ENCODE measurements around the gene OLFM1.

The OLFM1 gene

GRCh38 chr9:135065804-135066203, 21.7 kb upstream of the OLFM1 start:
- no peaks in the 10 kb centered on the region for H3K4me1 ChIP-seq
- no peaks in the 10 kb centered on the region; the same call in 1 of the 2 replicates for H3K9me3 ChIP-seq
- in situ Hi-C loops (cut with MboI; ENCODE audit: low sequenced_read_pairs) = no loop called here
- H3K36me3 ChIP-seq (replicated peaks) = no peaks in the 10 kb centered on the region
- no peak overlapping the region for H3K4me3 ChIP-seq
- no peaks in the 10 kb centered on the region for H3K27me3 ChIP-seq (ENCODE audit: low read depth)
- no peak for DNase-seq (ENCODE audit: low spot score in 2 of 2)

DNA sequence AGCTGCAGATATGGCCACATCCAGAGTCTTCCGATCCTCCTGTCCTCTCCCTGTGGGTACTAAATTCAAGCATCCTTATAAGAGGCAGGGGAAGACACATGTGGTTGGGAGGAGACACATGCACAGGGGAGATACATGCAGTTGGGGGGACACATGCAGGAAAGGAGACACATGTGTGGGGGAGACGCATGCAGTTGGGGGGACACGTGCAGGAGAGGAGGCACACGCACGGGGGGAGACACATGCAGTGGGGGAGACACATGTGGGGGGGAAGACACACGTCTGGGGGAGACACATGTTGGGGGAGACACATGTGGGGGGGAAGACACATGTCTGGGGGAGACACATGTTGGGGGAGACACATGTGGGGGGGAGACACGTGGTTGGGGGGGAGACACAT, 21.2 kb upstream of the OLFM1 start:
- Histone ChIP-seq H3K27me3 (ENCODE audit: low read depth) (no peaks in the 10 kb centered on the region), H3K9me3 (no peaks in the 10 kb centered on the region; the same call in 1 of the 2 replicates), H3K4me1 (no peaks in the 10 kb centered on the region), H3K4me3 (no peak overlapping the region), H3K36me3 (replicated peaks) (no peaks in the 10 kb centered on the region)
- in situ Hi-C loops (cut with MboI; ENCODE audit: low sequenced_read_pairs) = no loop called here
- DNase-seq (ENCODE audit: low spot score in 2 of 2) = no peak

DNA sequence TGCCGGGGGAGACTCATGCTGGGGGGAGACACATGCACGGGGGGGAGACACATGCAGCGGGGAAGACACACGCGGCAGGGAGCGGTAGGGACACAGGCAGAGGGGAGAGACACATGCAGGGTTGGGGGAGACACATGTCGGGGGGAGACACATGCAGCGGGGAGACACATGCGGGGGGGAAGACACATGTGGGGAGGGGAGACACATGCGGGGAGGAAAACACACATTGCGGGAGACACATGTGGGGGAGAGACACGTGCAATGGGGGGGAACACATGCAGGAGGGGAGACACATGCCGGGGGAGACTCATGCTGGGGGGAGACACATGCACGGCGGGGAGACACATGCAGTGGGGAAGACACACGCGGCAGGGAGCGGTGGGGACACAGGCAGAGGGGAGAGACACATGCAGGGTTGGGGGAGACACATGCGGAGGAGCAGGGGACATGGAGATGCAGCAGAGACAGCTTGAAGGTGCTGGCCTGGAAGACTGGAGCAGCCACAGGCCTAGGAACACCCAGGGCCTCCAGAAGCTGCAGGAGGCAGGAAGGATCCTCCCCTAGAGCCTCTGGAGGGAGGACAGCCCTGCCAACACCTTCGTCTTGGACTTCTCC, 20.3 kb upstream of the OLFM1 start:
- Histone ChIP-seq H3K9me3 (no peaks in the 10 kb centered on the region; the same call in 1 of the 2 replicates), H3K36me3 (replicated peaks) (no peaks in the 10 kb centered on the region), H3K27me3 (ENCODE audit: low read depth) (no peaks in the 10 kb centered on the region), H3K4me1 (no peaks in the 10 kb centered on the region), H3K4me3 (no peak overlapping the region)
- in situ Hi-C loops (cut with MboI; ENCODE audit: low sequenced_read_pairs) = no loop called here
- DNase-seq (ENCODE audit: low spot score in 2 of 2) = no peak

DNA sequence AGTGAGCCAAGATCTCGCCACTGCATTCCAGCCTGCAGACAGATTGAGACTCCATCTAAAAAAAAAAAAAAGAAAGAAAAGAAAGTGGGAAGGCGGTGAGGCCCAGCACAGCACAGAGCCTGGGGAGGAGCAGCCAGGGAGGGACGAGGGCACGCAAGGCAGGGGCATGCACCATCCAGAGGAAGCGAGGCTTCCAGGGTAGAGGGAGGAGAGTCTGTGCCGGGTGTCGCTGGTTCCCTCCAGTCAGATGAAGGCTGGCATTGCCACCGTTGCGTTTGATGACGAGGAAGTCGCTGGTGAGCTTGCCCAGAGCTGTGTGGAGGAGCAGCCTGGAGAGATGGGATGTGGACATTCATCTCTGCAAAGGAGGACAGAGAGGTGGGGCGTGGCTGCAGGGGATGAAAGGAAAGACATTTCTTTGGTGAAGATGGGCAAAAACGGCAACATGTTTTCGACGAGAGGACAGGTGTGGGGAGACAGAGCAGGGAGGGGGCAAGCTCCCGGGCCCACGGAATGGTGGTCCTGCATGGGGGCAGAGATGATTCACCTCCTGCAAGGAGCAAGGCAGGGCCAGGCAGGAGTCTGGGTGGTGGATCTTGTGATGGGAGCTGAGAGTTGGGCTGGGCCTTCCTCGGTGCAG, 18.6 kb upstream of the OLFM1 start:
- in situ Hi-C loops (cut with MboI; ENCODE audit: low sequenced_read_pairs) = no loop called here
- Histone ChIP-seq H3K27me3 (ENCODE audit: low read depth) (no peaks in the 10 kb centered on the region), H3K4me3 (no peak overlapping the region), H3K9me3 (no peaks in the 10 kb centered on the region), H3K4me1 (no peaks in the 10 kb centered on the region), H3K36me3 (replicated peaks) (no peaks in the 10 kb centered on the region)
- no peak for DNase-seq (ENCODE audit: low spot score in 2 of 2)

DNA sequence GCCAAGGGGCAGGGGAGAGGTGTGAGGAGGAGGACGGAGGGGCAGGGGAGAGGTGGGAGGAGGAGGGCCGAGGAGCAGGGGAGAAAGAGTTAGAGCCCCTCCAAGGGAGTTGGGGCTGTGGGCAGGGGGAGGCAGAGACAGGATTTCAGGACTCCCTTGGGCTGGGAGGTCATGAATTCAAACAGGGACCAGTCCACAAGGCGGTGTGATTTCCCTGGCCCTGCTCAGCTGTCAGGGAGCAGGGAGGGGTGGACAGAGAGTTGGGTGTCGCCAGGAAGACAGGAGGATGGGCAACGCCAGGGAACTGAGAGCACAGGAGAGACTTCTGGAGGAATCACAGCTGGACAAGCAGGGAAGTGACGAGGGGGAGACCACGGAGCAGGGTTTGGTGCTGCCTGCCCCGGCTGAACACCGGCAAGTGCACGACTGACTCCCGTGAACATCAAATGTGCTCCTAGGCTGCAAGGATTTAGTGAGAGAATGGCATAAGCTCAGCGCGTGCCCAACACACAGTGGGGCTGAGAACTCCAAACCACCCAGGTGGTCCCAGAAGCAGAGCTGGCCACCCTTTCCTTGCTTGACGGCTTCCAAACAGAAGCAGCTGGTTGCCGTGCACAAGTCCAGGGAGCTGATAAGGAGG, 17.8 kb upstream of the OLFM1 start:
- no peak for DNase-seq (ENCODE audit: low spot score in 2 of 2)
- Histone ChIP-seq H3K4me1 (no peaks in the 10 kb centered on the region), H3K27me3 (ENCODE audit: low read depth) (no peaks in the 10 kb centered on the region), H3K4me3 (no peak overlapping the region), H3K36me3 (replicated peaks) (no peaks in the 10 kb centered on the region), H3K9me3 (no peaks in the 10 kb centered on the region)
- in situ Hi-C loops (cut with MboI; ENCODE audit: low sequenced_read_pairs) = no loop called here

GRCh38 chr9:135070198-135070951, 17.1 kb upstream of the OLFM1 start:
- Histone ChIP-seq H3K36me3 (replicated peaks) (no peaks in the 10 kb centered on the region), H3K9me3 (no peaks in the 10 kb centered on the region), H3K27me3 (ENCODE audit: low read depth) (no peaks in the 10 kb centered on the region), H3K4me1 (no peaks in the 10 kb centered on the region), H3K4me3 (no peak overlapping the region)
- no peak for DNase-seq (ENCODE audit: low spot score in 2 of 2)
- in situ Hi-C loops (cut with MboI; ENCODE audit: low sequenced_read_pairs) = no loop called here

- no peak for DNase-seq (ENCODE audit: low spot score in 2 of 2)
- Histone ChIP-seq H3K4me3 (no peak overlapping the region), H3K4me1 (no peaks in the 10 kb centered on the region), H3K9me3 (no peaks in the 10 kb centered on the region), H3K36me3 (replicated peaks) (no peaks in the 10 kb centered on the region), H3K27me3 (ENCODE audit: low read depth) (no peaks in the 10 kb centered on the region)
- in situ Hi-C loops (cut with MboI; ENCODE audit: low sequenced_read_pairs) = no loop called here
These were observed 16.3 kb upstream of the OLFM1 start for GRCh38 chr9:135070964-135071735.

GRCh38 chr9:135073081-135073740, 14.3 kb upstream of the OLFM1 start:
- Histone ChIP-seq H3K36me3 (replicated peaks) (no peaks in the 10 kb centered on the region), H3K27me3 (ENCODE audit: low read depth) (no peaks in the 10 kb centered on the region), H3K4me3 (no peak overlapping the region), H3K9me3 (no peaks in the 10 kb centered on the region), H3K4me1 (no peaks in the 10 kb centered on the region)
- in situ Hi-C loops (cut with MboI; ENCODE audit: low sequenced_read_pairs) = no loop called here
- DNase-seq (ENCODE audit: low spot score in 2 of 2) = no peak

- no peaks in the 10 kb centered on the region for H3K27me3 ChIP-seq (ENCODE audit: low read depth)
- in situ Hi-C loops (cut with MboI; ENCODE audit: low sequenced_read_pairs) = no loop called here
- H3K36me3 ChIP-seq (replicated peaks) = no peaks in the 10 kb centered on the region
These were observed 13.6 kb upstream of the OLFM1 start for GRCh38 chr9:135073741-135074305.

DNA sequence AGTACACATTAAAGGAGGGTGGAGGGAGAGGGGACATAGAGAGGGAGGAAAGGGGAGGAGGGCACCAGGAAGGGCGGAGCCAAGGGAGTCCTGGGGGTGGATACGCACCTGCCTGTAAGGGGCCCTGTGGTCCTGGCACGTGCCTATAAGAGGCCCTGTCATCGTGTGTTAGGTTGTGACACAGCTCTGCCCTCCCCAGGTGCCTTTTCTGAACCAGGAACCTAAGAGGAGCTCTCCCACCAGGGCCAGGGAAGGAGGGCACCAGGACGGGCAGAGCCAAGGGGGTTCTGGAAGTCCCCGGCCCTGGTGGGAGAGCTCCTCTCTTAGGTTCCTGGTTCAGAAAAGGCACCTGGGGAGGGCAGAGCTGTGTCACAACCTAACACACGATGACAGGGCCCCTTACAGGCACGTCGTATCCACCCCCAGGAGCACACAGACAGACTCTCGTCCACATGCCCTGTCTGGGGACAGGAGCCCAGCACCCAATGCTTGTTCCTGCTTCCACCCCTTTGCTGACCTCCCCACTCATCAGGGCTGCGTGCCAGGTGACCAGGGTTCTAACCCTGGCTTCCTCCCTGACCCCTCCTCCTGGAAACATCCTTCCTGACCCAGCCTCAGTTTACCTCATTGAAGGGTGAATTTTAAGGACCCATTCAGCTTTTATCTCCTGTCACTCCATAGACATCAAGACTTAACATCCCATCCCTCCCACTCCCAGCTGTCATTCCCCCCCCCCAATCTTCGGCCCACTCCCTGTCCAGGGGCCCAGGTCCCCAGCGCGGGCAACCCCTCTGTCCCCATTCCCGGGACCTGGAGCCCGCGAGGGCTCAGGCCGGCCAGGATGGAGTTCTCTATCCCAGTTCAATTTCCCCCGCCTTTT, 12.9 kb upstream of the OLFM1 start:
- H3K4me3 ChIP-seq = no peak overlapping the region
- H3K9me3 ChIP-seq = no peaks in the 10 kb centered on the region
- no peaks in the 10 kb centered on the region for H3K27me3 ChIP-seq (ENCODE audit: low read depth)
- no peaks in the 10 kb centered on the region for H3K36me3 ChIP-seq (replicated peaks)
- in situ Hi-C loops (cut with MboI; ENCODE audit: low sequenced_read_pairs) = no loop called here
- DNase-seq (ENCODE audit: low spot score in 2 of 2) = no peak
- H3K4me1 ChIP-seq = no peaks in the 10 kb centered on the region

More at GRCh38 chr9:135073741-135074305, 13.6 kb upstream of the OLFM1 start:
- Histone ChIP-seq H3K4me3 (no peak overlapping the region), H3K9me3 (no peaks in the 10 kb centered on the region), H3K4me1 (no peaks in the 10 kb centered on the region)
- no peak for DNase-seq (ENCODE audit: low spot score in 2 of 2)

DNA sequence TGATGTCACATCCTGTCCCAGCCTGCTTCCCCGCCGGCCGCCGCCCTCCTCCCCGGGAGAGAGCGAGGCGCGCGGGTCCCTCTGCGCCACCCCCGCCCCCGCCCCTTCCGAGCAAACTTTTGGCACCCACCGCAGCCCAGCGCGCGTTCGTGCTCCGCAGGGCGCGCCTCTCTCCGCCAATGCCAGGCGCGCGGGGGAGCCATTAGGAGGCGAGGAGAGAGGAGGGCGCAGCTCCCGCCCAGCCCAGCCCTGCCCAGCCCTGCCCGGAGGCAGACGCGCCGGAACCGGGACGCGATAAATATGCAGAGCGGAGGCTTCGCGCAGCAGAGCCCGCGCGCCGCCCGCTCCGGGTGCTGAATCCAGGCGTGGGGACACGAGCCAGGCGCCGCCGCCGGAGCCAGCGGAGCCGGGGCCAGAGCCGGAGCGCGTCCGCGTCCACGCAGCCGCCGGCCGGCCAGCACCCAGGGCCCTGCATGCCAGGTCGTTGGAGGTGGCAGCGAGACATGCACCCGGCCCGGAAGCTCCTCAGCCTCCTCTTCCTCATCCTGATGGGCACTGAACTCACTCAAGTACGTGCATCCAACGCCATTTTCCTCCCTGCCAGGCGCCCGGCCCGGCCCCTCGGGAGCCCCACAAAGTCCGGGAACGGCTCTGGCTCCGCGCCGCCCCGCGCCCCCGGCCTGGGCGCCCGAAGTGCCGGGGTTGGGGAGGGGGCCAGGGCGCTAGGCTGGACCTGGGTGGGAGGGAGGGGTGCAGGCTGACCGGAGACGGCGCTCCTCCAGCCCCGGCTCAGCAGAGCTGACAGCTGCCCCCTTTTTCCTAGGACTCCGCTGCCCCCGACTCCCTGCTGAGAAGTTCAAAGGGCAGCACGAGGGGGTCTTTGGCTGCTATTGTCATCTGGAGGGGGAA, 12.0 kb upstream of the OLFM1 start:
- DNase-seq (ENCODE audit: low spot score in 2 of 2) = no peak
- in situ Hi-C loops (cut with MboI; ENCODE audit: low sequenced_read_pairs) = no loop called here
- Histone ChIP-seq H3K4me1 (no peaks in the 10 kb centered on the region), H3K36me3 (replicated peaks) (no peaks in the 10 kb centered on the region), H3K9me3 (no peaks in the 10 kb centered on the region), H3K27me3 (ENCODE audit: low read depth) (no peaks in the 10 kb centered on the region), H3K4me3 (no peak overlapping the region)

Measured in HAP-1 (cell line).